Immature natural killer cell (primary cell): ENCODE results near the gene TMEFF1. TPM values are rescaled to one million over a fixed set of nuclear protein-coding genes. Genes with fewer than 3 reads are reported as not detected.

Experiments used
- DNase-seq, 3 donors: peaks; one replicate each; pipeline ENCODE4 v3.0.0; 2022; ENCODE audit warnings: mixed read lengths in 1 of 3
- H3K27ac Mint-ChIP-seq, 6 donors: one replicate each; pipeline ENCODE4 v1.8.0; 2020; ENCODE audit warnings: mixed read lengths in 6 of 6, mild to moderate bottlenecking in 5 of 6, inconsistent platforms in 4 of 6, moderate library complexity in 3 of 6
- H3K27me3 Mint-ChIP-seq, 3 donors: one replicate each; pipeline ENCODE4 v1.8.0; 2020 to 2021; ENCODE audit warnings: low read depth in 3 of 3, mild to moderate bottlenecking in 3 of 3, mixed read lengths in 3 of 3, moderate library complexity in 3 of 3, inconsistent platforms in 1 of 3
- H3K36me3 Mint-ChIP-seq, 3 donors: one replicate each; pipeline ENCODE4 v1.8.0; 2020; ENCODE audit warnings: mixed read lengths in 3 of 3, inconsistent platforms in 2 of 3, mild to moderate bottlenecking in 2 of 3
- H3K4me1 Mint-ChIP-seq, 2 donors: one replicate each; pipeline ENCODE4 v1.8.0; 2020; ENCODE audit warnings: inconsistent platforms in 2 of 2, mild to moderate bottlenecking in 2 of 2, mixed read lengths in 2 of 2, moderate library complexity in 1 of 2
- H3K4me3 Mint-ChIP-seq, 5 donors: one replicate each; pipeline ENCODE4 v1.8.0; 2020; ENCODE audit warnings: mild to moderate bottlenecking in 5 of 5, mixed read lengths in 5 of 5, inconsistent platforms in 3 of 5, moderate library complexity in 3 of 5
- H3K9me3 Mint-ChIP-seq, 6 donors: one replicate each; pipeline ENCODE4 v1.8.0; 2020; ENCODE audit warnings: mild to moderate bottlenecking in 6 of 6, mixed read lengths in 6 of 6, inconsistent platforms in 4 of 6, moderate library complexity in 3 of 6
- polyA plus RNA-seq, 3 donors: library from polyadenylated mRNA; unstranded; fragments of 300-500 nt; fragmentation: Illumina TruSeq; gene quantifications; one replicate each; pipeline ENCODE4 v1.2.3, GENCODE V29; 2021

TMEFF1 gene
- polyA plus RNA-seq, 3 donors from 2014 or later, result not detected

DNA sequence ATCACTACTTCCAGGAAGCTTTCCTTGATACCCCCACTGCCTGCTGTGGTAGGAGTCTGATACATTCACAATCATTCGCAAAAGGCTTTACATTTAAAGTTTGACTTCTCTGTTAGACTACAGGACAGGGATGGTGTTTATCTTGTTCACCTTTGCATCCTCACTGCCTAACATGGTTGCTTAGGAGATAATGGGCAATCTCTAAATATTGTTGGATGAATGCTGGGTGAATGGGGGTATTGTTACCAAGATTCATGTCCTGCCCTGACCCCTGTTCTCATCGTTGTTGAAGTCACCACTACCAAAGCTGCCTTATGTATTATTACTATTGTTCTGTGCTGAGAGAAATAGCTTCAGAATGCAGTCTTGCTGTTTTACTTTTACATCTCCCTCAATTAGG is 7.7 kb upstream of the TMEFF1 start:
- Mint-ChIP-seq H3K9me3 (no peaks in the 10 kb centered on the region), H3K4me3 (no peak overlapping the region), H3K36me3 (no peaks in the 10 kb centered on the region), H3K27me3 (peaks cover 0 to 6% (median 5%) of the 10 kb centered on the region in 3 donors), H3K27ac (no peak overlapping the region), H3K4me1 (no peaks in the 10 kb centered on the region)
- DNase-seq, result no peak

DNA sequence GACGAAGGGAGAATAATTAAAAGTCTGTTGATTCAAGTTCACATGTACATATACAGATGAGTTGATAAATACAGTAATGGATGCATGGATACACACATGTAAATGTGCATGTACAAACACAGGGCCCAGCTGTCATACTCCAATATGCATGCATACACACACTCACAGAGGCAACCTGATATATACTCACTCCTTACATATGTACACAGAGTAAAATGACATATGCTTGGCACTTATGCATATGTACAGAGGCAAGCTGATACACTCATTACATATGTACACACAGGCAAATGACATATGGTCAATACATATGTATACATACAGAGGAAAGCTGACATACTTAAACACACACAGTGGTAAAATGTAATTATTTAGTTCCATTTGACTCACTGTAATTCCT is 7.2 kb upstream of the TMEFF1 start:
- Mint-ChIP-seq H3K4me3 (no peak overlapping the region), H3K4me1 (no peaks in the 10 kb centered on the region), H3K9me3 (no peaks in the 10 kb centered on the region), H3K36me3 (no peaks in the 10 kb centered on the region), H3K27me3 (peaks cover 0 to 8% (median 6%) of the 10 kb centered on the region in 3 donors), H3K27ac (no peak overlapping the region)
- DNase-seq, result no peak

DNA sequence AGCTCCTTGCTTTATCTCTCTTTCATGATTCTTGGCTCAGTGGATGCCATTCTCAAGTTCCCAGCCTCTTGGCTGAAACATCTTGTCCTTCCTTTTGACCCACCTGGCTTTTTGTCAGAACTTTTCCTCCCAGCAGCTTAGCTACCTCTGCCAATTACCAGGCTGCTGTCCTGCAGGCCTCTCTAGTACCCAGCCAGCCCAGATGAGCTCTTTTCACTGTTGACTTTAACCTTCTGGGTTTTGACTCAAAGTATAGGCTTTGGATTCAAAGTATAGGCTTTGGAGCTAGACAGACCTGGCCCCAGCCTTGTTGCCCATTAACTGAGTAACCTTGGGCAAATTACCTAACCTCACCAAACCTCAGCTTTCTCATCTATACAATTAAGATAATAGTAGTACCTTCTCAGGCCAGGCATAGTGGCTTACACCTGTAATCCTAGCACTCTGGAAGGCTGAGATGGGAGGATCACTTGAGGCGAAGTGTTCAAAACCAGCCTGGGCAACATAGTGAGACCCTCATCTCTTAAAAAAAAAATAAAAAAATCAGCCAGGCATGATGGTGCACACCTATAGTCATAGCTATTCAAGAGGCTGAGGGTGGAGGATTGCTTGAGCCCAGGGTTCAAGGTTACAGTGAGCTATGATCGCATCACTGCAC is 6.6 kb upstream of the TMEFF1 start:
- Mint-ChIP-seq H3K36me3 (no peaks in the 10 kb centered on the region), H3K27me3 (peaks cover 0 to 8% (median 6%) of the 10 kb centered on the region in 3 donors), H3K27ac (no peak overlapping the region), H3K4me3 (no peak overlapping the region), H3K4me1 (no peaks in the 10 kb centered on the region), H3K9me3 (no peaks in the 10 kb centered on the region)
- no peak for DNase-seq

DNA sequence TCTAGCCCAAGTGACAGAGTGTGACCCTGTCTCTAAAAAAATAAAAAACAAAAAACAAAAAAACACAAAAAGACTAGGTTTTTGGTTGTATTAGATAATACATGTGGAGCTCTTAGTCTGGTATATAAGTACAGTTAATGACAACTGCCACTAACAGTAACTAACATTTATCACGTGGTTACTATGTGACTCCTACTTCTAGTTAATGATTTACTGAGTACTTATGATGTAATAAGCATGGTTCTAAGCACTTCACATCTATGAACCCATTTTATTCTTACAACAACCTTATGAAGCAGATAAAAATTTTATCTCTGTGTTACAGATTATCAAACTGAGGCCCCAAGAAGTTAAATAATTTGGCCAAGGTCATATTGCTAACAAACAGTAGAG is 6.1 kb upstream of the TMEFF1 start:
- Mint-ChIP-seq H3K4me3 (no peak overlapping the region), H3K36me3 (no peaks in the 10 kb centered on the region), H3K4me1 (no peaks in the 10 kb centered on the region), H3K27me3 (peaks cover 0 to 11% (median 8%) of the 10 kb centered on the region in 3 donors), H3K27ac (no peak overlapping the region), H3K9me3 (no peaks in the 10 kb centered on the region)
- no peak for DNase-seq

DNA sequence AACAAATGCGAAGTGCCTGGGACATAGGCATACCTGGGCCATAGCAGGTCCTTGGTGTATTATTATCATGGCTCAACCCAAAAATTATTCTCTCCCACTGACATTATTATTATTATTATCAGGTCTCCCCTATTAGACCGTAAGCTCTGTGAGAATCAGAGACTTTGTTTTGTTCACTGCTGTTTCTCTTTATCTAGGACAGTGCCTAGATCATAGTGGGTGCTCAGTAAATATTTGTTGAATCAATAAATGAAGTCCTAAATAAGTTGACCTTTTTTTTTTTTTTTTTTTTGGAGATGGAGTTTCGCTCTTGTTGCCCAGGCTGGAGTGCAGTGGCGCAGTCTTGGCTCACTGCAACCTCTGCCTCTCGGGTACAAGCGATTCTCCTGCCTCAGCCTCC is 4.9 kb upstream of the TMEFF1 start:
- Mint-ChIP-seq H3K36me3 (no peaks in the 10 kb centered on the region), H3K27me3 (peaks cover 0 to 16% (median 13%) of the 10 kb centered on the region in 3 donors), H3K27ac (no peak overlapping the region), H3K4me1 (peaks cover 0 to 5% of the 10 kb centered on the region in 2 donors), H3K9me3 (no peaks in the 10 kb centered on the region), H3K4me3 (no peak overlapping the region)
- DNase-seq, result no peak

DNA sequence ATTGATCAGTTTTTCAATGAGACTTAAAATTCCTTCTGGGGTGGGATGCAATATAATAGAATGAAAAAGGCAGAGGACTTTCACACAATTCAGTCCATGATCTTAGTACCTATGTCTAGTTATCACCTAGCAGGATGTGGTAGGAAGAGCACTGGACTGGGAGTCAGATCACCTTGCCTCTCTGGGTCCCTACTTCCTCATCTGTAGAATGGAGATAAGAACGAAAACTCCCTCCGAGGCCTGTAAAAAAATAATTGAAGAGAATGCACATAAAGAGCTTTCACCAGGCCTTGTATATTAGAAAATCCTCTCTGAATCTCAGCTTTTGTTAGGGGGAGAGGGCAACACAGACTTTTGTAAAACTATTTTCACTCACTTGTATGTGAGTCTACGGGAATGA is 681 bp upstream of the TMEFF1 start:
- Mint-ChIP-seq H3K27ac (no peak overlapping the region), H3K4me1 (peaks cover 4 to 11% of the 10 kb centered on the region in 2 donors), H3K36me3 (peaks cover 0 to 4% (median 0%) of the 10 kb centered on the region in 3 donors), H3K27me3 (peaks cover 8 to 23% (median 13%) of the 10 kb centered on the region in 3 donors), H3K9me3 (no peaks in the 10 kb centered on the region), H3K4me3 (peak overlapping the region; percentile 51 to 72 (median 63))
- DNase-seq, result no peak

DNA sequence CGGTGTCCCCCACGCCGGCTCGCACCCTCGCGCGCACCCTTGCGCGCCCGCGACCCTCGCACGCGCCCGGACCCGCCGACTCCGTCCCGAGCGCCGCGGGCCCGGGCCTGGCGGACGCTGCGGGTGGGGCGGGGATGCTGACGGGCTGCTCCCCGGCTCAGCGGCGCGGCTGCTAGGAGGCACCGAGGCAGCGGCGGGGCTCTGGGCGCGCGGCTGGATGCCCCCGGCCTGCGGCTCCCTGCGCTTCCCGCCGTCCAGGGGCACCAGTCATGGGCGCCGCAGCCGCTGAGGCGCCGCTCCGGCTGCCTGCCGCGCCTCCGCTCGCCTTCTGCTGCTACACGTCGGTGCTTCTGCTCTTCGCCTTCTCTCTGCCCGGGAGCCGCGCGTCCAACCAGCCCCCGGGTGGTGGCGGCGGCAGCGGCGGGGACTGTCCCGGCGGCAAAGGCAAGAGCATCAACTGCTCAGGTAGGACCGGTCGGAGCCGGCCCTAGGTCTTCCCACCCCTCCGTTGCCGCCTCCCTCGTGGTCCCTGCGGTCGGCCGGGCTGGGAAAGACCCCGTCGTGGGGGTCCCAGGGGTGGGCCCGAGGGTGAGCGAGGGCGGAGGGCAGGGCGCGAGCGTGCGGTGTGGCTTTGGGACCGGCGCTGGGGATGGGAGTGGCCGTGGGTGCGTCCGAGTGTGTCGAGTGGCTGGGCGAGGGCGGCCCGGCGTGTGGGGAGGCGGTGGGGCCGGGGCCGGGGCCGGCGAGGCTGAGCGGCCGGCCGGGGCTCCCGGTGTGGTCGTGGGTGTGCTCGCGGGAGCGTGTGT is 530 bp downstream of the TMEFF1 start:
- Mint-ChIP-seq H3K27ac (no peak overlapping the region), H3K27me3 (peaks cover 8 to 23% (median 15%) of the 10 kb centered on the region in 3 donors), H3K4me1 (peaks cover 4 to 11% of the 10 kb centered on the region in 2 donors), H3K36me3 (peaks cover 0 to 4% (median 0%) of the 10 kb centered on the region in 3 donors), H3K9me3 (no peaks in the 10 kb centered on the region), H3K4me3 (peak overlapping the region in 4 of 5 donors; percentile 52 to 83 (median 68))
- DNase-seq, result peak in 2 of 3 donors; percentile 12 to 18

DNA sequence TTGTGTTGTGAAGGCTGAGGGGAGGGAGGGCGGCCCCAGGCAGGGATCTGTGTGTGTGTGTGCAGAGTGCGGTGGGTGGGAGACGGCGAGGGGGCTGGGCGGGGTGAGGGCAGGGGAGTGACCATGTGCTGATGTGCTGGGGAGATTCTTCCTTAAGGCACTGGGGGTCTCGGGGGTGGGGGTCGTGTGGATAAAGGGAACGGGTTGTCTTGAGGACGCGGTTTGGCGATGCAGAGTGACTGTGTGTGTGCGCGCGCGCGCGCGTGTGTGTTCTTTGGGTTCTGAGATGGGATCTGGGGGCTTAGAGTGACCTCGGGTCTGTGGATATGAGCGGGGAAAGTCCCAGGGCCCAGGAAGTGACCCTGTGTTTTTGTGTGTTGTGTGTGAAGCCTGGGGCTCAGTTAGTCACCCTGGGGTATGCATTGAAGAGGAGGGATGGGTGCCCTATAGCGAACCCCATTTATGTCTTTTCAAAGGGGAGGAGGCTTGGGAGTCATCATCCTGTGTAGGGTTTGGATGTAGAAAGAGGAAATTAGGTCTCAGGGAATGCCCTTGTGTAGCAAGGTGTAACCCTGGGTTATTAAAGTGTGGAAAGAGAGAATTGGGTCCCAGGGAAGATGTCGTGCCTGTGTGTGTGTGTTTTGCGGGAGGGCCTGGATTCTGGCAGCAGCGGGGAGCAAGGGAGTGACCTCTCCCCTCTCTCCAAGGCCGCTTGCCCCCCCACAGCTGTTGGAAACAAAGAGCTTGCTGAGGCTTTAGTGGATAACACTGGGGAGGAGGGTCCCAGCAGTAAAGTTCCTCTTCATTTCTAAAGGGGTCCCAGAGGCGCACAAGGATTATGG is 1.4 kb downstream of the TMEFF1 start:
- Mint-ChIP-seq H3K27me3 (peaks cover 10 to 25% (median 15%) of the 10 kb centered on the region in 3 donors), H3K4me3 (peak overlapping the region; percentile 60 to 83 (median 76)), H3K9me3 (no peaks in the 10 kb centered on the region), H3K27ac (no peak overlapping the region), H3K4me1 (peaks cover 4 to 11% of the 10 kb centered on the region in 2 donors), H3K36me3 (peaks cover 0 to 4% (median 0%) of the 10 kb centered on the region in 3 donors)
- no peak for DNase-seq

DNA sequence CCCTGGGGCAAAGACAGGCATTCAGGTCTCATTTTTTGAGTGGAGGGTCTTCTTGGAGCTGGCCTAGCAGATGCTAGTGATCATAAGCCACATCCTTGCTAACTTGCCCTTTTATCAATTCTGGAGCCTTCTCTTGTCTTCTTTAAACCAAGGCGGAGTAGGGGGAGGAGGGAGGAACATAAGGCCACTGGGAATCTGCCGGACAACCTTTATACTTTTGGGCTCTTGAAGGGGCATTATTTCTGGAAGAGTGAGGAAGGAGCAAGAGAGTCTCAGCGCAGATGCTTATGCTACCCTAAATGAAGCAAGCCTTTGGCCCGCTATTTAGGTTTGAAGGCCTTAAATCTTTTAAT is 2.0 kb downstream of the TMEFF1 start:
- peaks cover 4 to 11% of the 10 kb centered on the region in 2 donors for H3K4me1 Mint-ChIP-seq
- no peak for DNase-seq
- H3K27me3 Mint-ChIP-seq, result peaks cover 10 to 22% (median 17%) of the 10 kb centered on the region in 3 donors
- no peak overlapping the region for H3K27ac Mint-ChIP-seq
- H3K9me3 Mint-ChIP-seq, result no peaks in the 10 kb centered on the region
- peak overlapping the region in 2 of 5 donors; percentile 23 to 60 for H3K4me3 Mint-ChIP-seq
- H3K36me3 Mint-ChIP-seq, result peaks cover 0 to 4% (median 0%) of the 10 kb centered on the region in 3 donors

DNA sequence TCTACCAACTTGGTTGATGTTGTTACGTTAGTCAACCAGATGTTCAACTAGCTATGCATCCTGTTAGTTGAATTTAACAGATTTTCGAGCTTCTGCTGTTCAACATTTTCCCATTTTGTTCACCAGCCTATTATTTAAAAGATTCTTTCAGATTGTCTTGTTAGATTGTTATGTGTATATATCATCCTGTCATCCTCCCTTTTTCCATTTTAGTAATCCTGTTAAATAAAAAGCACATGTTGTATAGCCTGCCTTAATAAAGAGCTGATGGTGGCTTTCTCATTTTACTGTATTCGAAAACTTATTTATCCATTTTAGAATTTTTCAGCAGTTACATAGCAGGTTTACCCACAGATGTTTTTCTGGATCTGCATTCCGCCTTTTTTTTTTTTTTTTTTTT is 4.3 kb downstream of the TMEFF1 start:
- H3K36me3 Mint-ChIP-seq, result peaks cover 3 to 4% (median 4%) of the 10 kb centered on the region in 3 donors
- H3K4me3 Mint-ChIP-seq, result no peak overlapping the region
- DNase-seq, result no peak
- H3K9me3 Mint-ChIP-seq, result no peaks in the 10 kb centered on the region
- peaks cover 10 to 15% (median 10%) of the 10 kb centered on the region in 3 donors for H3K27me3 Mint-ChIP-seq
- H3K27ac Mint-ChIP-seq, result no peak overlapping the region
- peaks cover 4 to 10% of the 10 kb centered on the region in 2 donors for H3K4me1 Mint-ChIP-seq

DNA sequence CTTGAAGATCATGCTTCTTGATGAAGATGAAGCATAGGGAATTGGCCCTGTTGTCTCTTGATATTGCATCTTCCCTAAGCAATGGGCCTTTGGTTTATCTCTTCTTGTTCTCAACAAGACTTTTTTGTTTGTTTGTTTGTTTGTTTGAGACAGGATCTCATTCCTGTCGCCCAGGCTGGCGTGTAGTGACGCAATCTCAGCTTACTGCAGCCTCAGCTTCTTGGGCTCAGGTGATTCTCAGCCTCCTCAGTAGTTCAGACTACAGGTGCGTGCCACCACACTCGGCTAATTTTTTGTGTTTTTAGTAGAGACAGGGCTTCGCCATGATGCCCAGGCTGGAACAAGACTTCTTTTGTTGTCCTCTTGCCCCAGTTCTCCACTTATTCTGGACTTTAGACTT is 5.2 kb downstream of the TMEFF1 start:
- no peak overlapping the region for H3K27ac Mint-ChIP-seq
- peaks cover 4 to 8% (median 4%) of the 10 kb centered on the region in 3 donors for H3K36me3 Mint-ChIP-seq
- no peak overlapping the region for H3K4me3 Mint-ChIP-seq
- peaks cover 10 to 15% (median 13%) of the 10 kb centered on the region in 3 donors for H3K27me3 Mint-ChIP-seq
- no peak for DNase-seq
- peaks cover 4 to 6% of the 10 kb centered on the region in 2 donors for H3K4me1 Mint-ChIP-seq
- H3K9me3 Mint-ChIP-seq, result no peaks in the 10 kb centered on the region

DNA sequence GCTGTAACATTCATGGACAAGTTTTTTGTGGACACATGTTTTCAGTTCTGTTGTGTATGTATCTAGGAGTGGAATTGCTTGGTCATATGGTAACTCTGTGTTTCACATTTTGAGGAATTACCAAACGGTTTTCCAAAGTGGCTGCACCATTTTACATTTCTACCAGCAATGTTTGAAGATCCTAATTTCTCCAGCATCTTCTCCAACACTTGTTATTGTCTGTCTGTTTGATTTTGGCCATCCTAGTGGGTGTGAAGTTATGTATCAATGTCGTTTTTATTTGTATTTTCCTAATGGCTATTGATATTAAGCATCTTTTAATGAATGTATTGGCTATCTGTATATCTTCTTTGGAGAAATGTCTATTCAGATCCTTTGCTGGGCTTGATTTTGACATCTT is 6.9 kb downstream of the TMEFF1 start:
- Mint-ChIP-seq H3K27ac (no peak overlapping the region), H3K4me3 (no peak overlapping the region), H3K27me3 (peaks cover 8 to 12% (median 11%) of the 10 kb centered on the region in 3 donors), H3K4me1 (no peaks in the 10 kb centered on the region), H3K9me3 (peaks cover 0 to under 1% (median 0%) of the 10 kb centered on the region in 6 donors), H3K36me3 (peaks cover 0 to 8% (median 4%) of the 10 kb centered on the region in 3 donors)
- DNase-seq, result no peak

DNA sequence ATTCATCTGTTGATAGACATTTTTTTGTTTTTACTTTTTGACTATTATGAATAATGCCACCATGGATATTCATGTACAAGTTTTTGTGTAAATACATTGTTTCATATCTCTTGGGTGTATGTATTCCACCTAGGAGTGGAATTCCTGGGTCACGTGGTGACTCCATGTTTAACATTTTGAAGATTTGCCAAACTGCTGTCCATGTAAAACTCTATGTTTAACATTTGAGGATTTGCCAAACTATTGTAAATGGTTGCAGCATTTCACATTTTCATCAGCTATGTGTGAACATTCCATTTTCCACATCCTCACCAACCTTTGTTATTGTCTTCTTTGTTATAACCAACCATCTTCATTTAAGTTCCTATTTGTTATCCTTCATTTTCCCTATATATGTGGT is 12.2 kb downstream of the TMEFF1 start:
- H3K27me3 Mint-ChIP-seq, result peaks cover 3 to 7% (median 6%) of the 10 kb centered on the region in 3 donors
- peaks cover 0 to 8% (median 4%) of the 10 kb centered on the region in 3 donors for H3K36me3 Mint-ChIP-seq
- no peaks in the 10 kb centered on the region for H3K4me1 Mint-ChIP-seq
- peaks cover 0 to 3% (median 0%) of the 10 kb centered on the region in 6 donors for H3K9me3 Mint-ChIP-seq
- H3K4me3 Mint-ChIP-seq, result no peak overlapping the region
- no peak overlapping the region for H3K27ac Mint-ChIP-seq
- no peak for DNase-seq
